H1 (cell line): Measurements from ENCODE around the gene HDLBP. TPM values are rescaled to one million over a fixed set of nuclear protein-coding genes. Genes with fewer than 3 reads are reported as not detected.

ENCODE experiments used
- CTCF ChIA-PET: fragments of 300-600 bp; sonication (Branson Sonifier 250); formaldehyde crosslinking; loops from one replicate; lab custom pipeline; 2021; ENCODE audit not compliant: partially characterized antibody; lab: Charles Lee
- POLR2A ChIA-PET: fragments of 300-600 bp; sonication (Branson Sonifier 250); formaldehyde crosslinking; loops from one replicate; lab custom pipeline; 2021; ENCODE audit warnings: inconsistent platforms; ENCODE audit not compliant: partially characterized antibody; lab: Charles Lee
- DNase-seq, 2 experiments: peaks; one replicate each; pipeline versions ENCODE4 v3.0.0 to v3.0.0-alpha.2; 2010 to 2022; ENCODE audit warnings: low spot score in 2 of 2, low read depth in 1 of 2, mixed read lengths in 1 of 2
- FAIRE-seq: peaks from 2 replicates; lab custom pipeline; 2011; peaks lifted over from hg19 to GRCh38; lab: Jason Lieb, UNC
- H2AFZ ChIP-seq: 2 replicates; pipeline ENCODE4 v1.8.1; 2012; ENCODE audit warnings: low read length, inconsistent platforms
- H2AK5ac ChIP-seq: 2 replicates; pipeline ENCODE4 v1.6.1; 2013; ENCODE audit warnings: low read depth, low read length
- H2BK120ac ChIP-seq: replicated peaks from 2 replicates; pipeline ENCODE3; 2013; ENCODE audit warnings: low read depth, low read length, inconsistent platforms
- H2BK12ac ChIP-seq: 2 replicates; pipeline ENCODE4 v1.6.1; 2013; ENCODE audit warnings: low read depth, low read length
- H2BK15ac ChIP-seq: 2 replicates; pipeline ENCODE4 v1.6.1; 2013; ENCODE audit warnings: low read length
- H2BK20ac ChIP-seq: 2 replicates; pipeline ENCODE4 v1.6.1; 2013; ENCODE audit warnings: low read length
- H2BK5ac ChIP-seq: 2 replicates; pipeline ENCODE4 v1.6.1; 2013; ENCODE audit warnings: low read depth, low read length
- H3K14ac ChIP-seq: 2 replicates; pipeline ENCODE4 v1.6.1; 2013; ENCODE audit warnings: inconsistent platforms; ENCODE audit not compliant: insufficient read length
- H3K18ac ChIP-seq: 2 replicates; pipeline ENCODE4 v1.6.1; 2013; ENCODE audit warnings: low read length; ENCODE audit errors: extremely low read depth
- H3K23ac ChIP-seq: 2 replicates; pipeline ENCODE4 v1.6.1; 2013; ENCODE audit warnings: inconsistent platforms; ENCODE audit not compliant: insufficient read length
- H3K23me2 ChIP-seq: 2 replicates; pipeline ENCODE4 v1.6.1; 2013; ENCODE audit warnings: low read depth, low read length
- H3K27ac ChIP-seq: 2 replicates; pipeline ENCODE4 v1.6.1; 2011; ENCODE audit warnings: low read depth, low read length, inconsistent platforms
- H3K27me3 ChIP-seq, 4 experiments: replicated peaks in 1 of 4; 1 replicate in 1 of 4; 2 replicates in 3 of 4; pipeline versions ENCODE4 v1.6.1 to v1.8.1; 2011 to 2013; ENCODE audit warnings: low read length in 3 of 4, mild to moderate bottlenecking in 3 of 4, inconsistent platforms in 2 of 4, mixed read lengths in 2 of 4, moderate library complexity in 1 of 4; ENCODE audit not compliant: control insufficient read depth in 3 of 4, insufficient read depth in 3 of 4; ENCODE audit errors: extremely low read depth in 1 of 4
- H3K36me3 ChIP-seq, 4 experiments: 2 replicates each; pipeline versions ENCODE4 v1.6.1 to v1.8.1; 2011 to 2013; ENCODE audit warnings: mild to moderate bottlenecking in 4 of 4, low read length in 3 of 4, moderate library complexity in 2 of 4, control low read depth in 1 of 4, inconsistent platforms in 1 of 4; ENCODE audit not compliant: insufficient read depth in 4 of 4, control insufficient read depth in 2 of 4
- H3K4ac ChIP-seq: replicated peaks from 2 replicates; pipeline ENCODE3; 2013; ENCODE audit warnings: low read length, low read depth, mixed read lengths, inconsistent platforms; ENCODE audit not compliant: insufficient read length
- H3K4me1 ChIP-seq, 4 experiments: replicated peaks in 1 of 4; 1 replicate in 1 of 4; 2 replicates in 3 of 4; pipeline versions ENCODE4 v1.6.1 to v1.8.1; 2011 to 2013; ENCODE audit warnings: low read length in 3 of 4, inconsistent platforms in 2 of 4, mixed read lengths in 1 of 4; ENCODE audit not compliant: insufficient read depth in 4 of 4, control insufficient read depth in 3 of 4
- H3K4me2 ChIP-seq, 2 experiments: 2 replicates each; pipeline versions ENCODE4 v1.6.1 to v1.8.1; 2011 to 2013; ENCODE audit warnings: low read depth in 2 of 2, low read length in 2 of 2, control low read depth in 1 of 2, inconsistent platforms in 1 of 2, mild to moderate bottlenecking in 1 of 2; ENCODE audit not compliant: insufficient read depth in 1 of 2
- H3K4me3 ChIP-seq, 4 experiments: fragments of 200-600, 300-600 bp in 1 of 4; sonication (generic), shearing (Covaris generic), sonication (Bioruptor Twin) in 1 of 4; 2 replicates each; pipeline versions ENCODE4 v1.5.1 to v1.8.1; 2011 to 2016; ENCODE audit warnings: low read length in 4 of 4, low read depth in 3 of 4, control low read depth in 2 of 4, inconsistent platforms in 2 of 4, mild to moderate bottlenecking in 2 of 4, mixed read lengths in 1 of 4, moderate library complexity in 1 of 4; ENCODE audit not compliant: insufficient read depth in 2 of 4; ENCODE audit errors: extremely low read depth in 1 of 4
- H3K56ac ChIP-seq: replicated peaks from 2 replicates; pipeline ENCODE3; 2013; ENCODE audit warnings: low read depth, mild to moderate bottlenecking, mixed read lengths, low read length, inconsistent platforms; ENCODE audit not compliant: insufficient read length
- H3K79me1 ChIP-seq: 2 replicates; pipeline ENCODE4 v1.6.1; 2013; ENCODE audit warnings: low read depth, low read length, control low read depth
- H3K79me2 ChIP-seq, 2 experiments: 2 replicates each; pipeline versions ENCODE4 v1.6.1 to v1.8.1; 2012 to 2013; ENCODE audit warnings: low read length in 2 of 2, mild to moderate bottlenecking in 2 of 2, inconsistent platforms in 1 of 2; ENCODE audit not compliant: insufficient read depth in 2 of 2, control insufficient read depth in 1 of 2
- H3K9ac ChIP-seq, 4 experiments: replicated peaks in 1 of 4; 1 replicate in 1 of 4; 2 replicates in 3 of 4; pipeline versions ENCODE4 v1.6.1 to v1.8.1; 2011 to 2013; ENCODE audit warnings: low read depth in 3 of 4, low read length in 3 of 4, control low read depth in 2 of 4, mild to moderate bottlenecking in 2 of 4, moderate library complexity in 2 of 4, inconsistent platforms in 1 of 4; ENCODE audit errors: extremely low read depth in 1 of 4
- H3K9me3 ChIP-seq, 2 experiments: 2 replicates each; pipeline versions ENCODE4 v1.6.1 to v1.8.1; 2012 to 2013; ENCODE audit warnings: mild to moderate bottlenecking in 2 of 2, moderate library complexity in 2 of 2, control low read depth in 1 of 2, inconsistent platforms in 1 of 2, low read depth in 1 of 2, low read length in 1 of 2, mixed read lengths in 1 of 2; ENCODE audit not compliant: insufficient read depth in 2 of 2
- H4K20me1 ChIP-seq, 2 experiments: replicated peaks in 1 of 2; 2 replicates each; pipeline versions ENCODE3 to v1.8.1; 2011 to 2013; ENCODE audit warnings: inconsistent platforms in 2 of 2, low read length in 2 of 2, mild to moderate bottlenecking in 1 of 2; ENCODE audit not compliant: insufficient read depth in 2 of 2, control insufficient read depth in 1 of 2
- H4K5ac ChIP-seq: 2 replicates; pipeline ENCODE4 v1.6.1; 2013; ENCODE audit warnings: low read length, low read depth, mixed read lengths, inconsistent platforms; ENCODE audit not compliant: insufficient read length
- H4K8ac ChIP-seq: 2 replicates; pipeline ENCODE4 v1.8.0; 2013; ENCODE audit warnings: mild to moderate bottlenecking, moderate library complexity, low read length, inconsistent platforms; ENCODE audit not compliant: insufficient read depth; ENCODE audit errors: extremely low read depth
- H4K91ac ChIP-seq: replicated peaks from 2 replicates; pipeline ENCODE3; 2013; ENCODE audit warnings: low read length, mixed read lengths, inconsistent platforms; ENCODE audit not compliant: insufficient read length
- EGR1 ChIP-seq: IDR thresholded peaks from 2 replicates; pipeline ENCODE4 v1.6.1; 2011; ENCODE audit warnings: low read depth, low read length, borderline replicate concordance
- EZH2 ChIP-seq: fragments of 200-600 bp; sonication (generic); IDR thresholded peaks from 2 replicates; pipeline ENCODE4 v1.7.1; 2012; ENCODE audit warnings: low read depth, mild to moderate bottlenecking, moderate library complexity, low read length, inconsistent platforms; ENCODE audit not compliant: severe bottlenecking
- GTF2F1 ChIP-seq: IDR thresholded peaks from 2 replicates; pipeline ENCODE4 v1.6.1; 2012; ENCODE audit warnings: low read depth, low read length, improper control_type of control experiment, borderline replicate concordance
- KDM1A ChIP-seq: fragments of 200-600, 300-600 bp; sonication (generic); IDR thresholded peaks from 2 replicates; pipeline ENCODE4 v1.7.1; 2016; ENCODE audit warnings: mild to moderate bottlenecking, low read length, borderline replicate concordance
- KDM4A ChIP-seq: IDR thresholded peaks from one replicate; pipeline ENCODE4 v1.7.1; 2012; ENCODE audit warnings: low read depth, mild to moderate bottlenecking, moderate library complexity, low read length, inconsistent platforms; ENCODE audit not compliant: severe bottlenecking
- NANOG ChIP-seq: IDR thresholded peaks from 2 replicates; pipeline ENCODE4 v1.6.1; 2011; ENCODE audit warnings: low read length, low read depth, mild to moderate bottlenecking, inconsistent platforms; ENCODE audit not compliant: insufficient read depth, poor library complexity, severe bottlenecking
- POLR2A ChIP-seq, 2 experiments: IDR thresholded peaks; 1 replicate in 1 of 2; 2 replicates in 1 of 2; pipeline ENCODE4 v1.6.1; 2011; ENCODE audit warnings: low read depth in 2 of 2, low read length in 2 of 2, mild to moderate bottlenecking in 2 of 2; ENCODE audit errors: control extremely low read depth in 1 of 2
- POU5F1 ChIP-seq: IDR thresholded peaks from 2 replicates; pipeline ENCODE4 v1.6.1; 2011; ENCODE audit warnings: low read depth, mild to moderate bottlenecking, low read length, moderate library complexity
- RAD21 ChIP-seq, 2 experiments: IDR thresholded peaks in 1 of 2; conservative IDR thresholded peaks in 1 of 2; 2 replicates each; pipeline ENCODE4 v1.6.1; 2011; ENCODE audit warnings: low read depth in 2 of 2, low read length in 2 of 2, improper control_type of control experiment in 1 of 2, inconsistent platforms in 1 of 2, mild to moderate bottlenecking in 1 of 2, moderate library complexity in 1 of 2
- RNF2 ChIP-seq: fragments of 200-900, 300-1000 bp; sonication (generic); IDR thresholded peaks from 2 replicates; pipeline ENCODE4 v1.7.1; 2016; ENCODE audit warnings: borderline replicate concordance, low read depth, mild to moderate bottlenecking, antibody characterized with exemption, low read length; ENCODE audit not compliant: poor library complexity, severe bottlenecking; ENCODE audit errors: missing control alignments
- SP1 ChIP-seq: IDR thresholded peaks from 2 replicates; pipeline ENCODE4 v1.6.1; 2011; ENCODE audit warnings: low read depth, low read length
- SP2 ChIP-seq: IDR thresholded peaks from 2 replicates; pipeline ENCODE4 v1.6.1; 2012; ENCODE audit warnings: mild to moderate bottlenecking, low read length, inconsistent platforms
- SP4 ChIP-seq: IDR thresholded peaks from 2 replicates; pipeline ENCODE4 v1.6.1; 2012; ENCODE audit warnings: low read length, inconsistent platforms
- WGBS, 2 experiments: shearing (Covaris generic) in 1 of 2; methylation state at CpG; one replicate each; pipeline versions ENCODE4 v1.1.6 to v1.1.7; 2013 to 2015; ENCODE audit warnings: low lambda C conversion rate in 2 of 2, mixed read lengths in 2 of 2, inconsistent platforms in 1 of 2, low coverage in 1 of 2, missing lambda C conversion rate in 1 of 2; ENCODE audit not compliant: insufficient replicate concordance in 2 of 2, insufficient coverage in 1 of 2, insufficient read length in 1 of 2; ENCODE audit errors: extremely low coverage in 1 of 2, missing lambda C conversion rate in 1 of 2; 5-methylcytosine and 5-hydroxymethylcytosine counted together
- polyA plus RNA-seq, 7 experiments: library from polyadenylated mRNA; depleted of rRNA in 3 of 7; stranded (reverse) in 5 of 7; unstranded in 2 of 7; fragments of >200 nt in 5 of 7; fragments of 200-250 nt in 2 of 7; gene quantifications; 1 replicate in 5 of 7; 2 replicates in 1 of 7; 4 replicates in 1 of 7; pipeline versions ENCODE4 v1.2.1 to v1.2.3, GENCODE V29; 2011 to 2013; ENCODE audit warnings: missing spikeins in 2 of 7, mixed read lengths in 2 of 7
- total RNA-seq: library from RNA; stranded (reverse); fragmentation: NEBNext Ultra II Directional; extraction: Animal tissue kit (Norgen Biotek cat#: 25700); gene quantifications from 2 replicates; pipeline ENCODE4 v1.2.1, GENCODE V29; 2021

The HDLBP gene
- total and polyA plus RNA-seq, 2 of the 8 experiments (the other 6 are each of a cell fraction or from before 2014, with no cell fraction given): 185 to 360 TPM

GRCh38 chr2:241352227-241352626, 36.8 kb upstream of the HDLBP start:
- Histone ChIP-seq H3K9me3 (no peaks in the 10 kb centered on the region), H3K23me2 (peaks cover 7% of the 10 kb centered on the region; the same call in 1 of the 2 replicates), H2AFZ (no peak overlapping the region), H3K27ac (no peak overlapping the region), H2BK5ac (no peak overlapping the region), H3K9ac (no peak overlapping the region), H3K79me2 (peaks cover 0 to 7% of the 10 kb centered on the region in 2 experiments; a peak in 2 of 4 replicates), H2BK12ac (no peak overlapping the region), H3K36me3 (peaks cover 21 to 65% (median 54%) of the 10 kb centered on the region in 4 experiments), H4K20me1 (peaks cover 0 to 8% of the 10 kb centered on the region in 2 experiments), H3K18ac (no peak overlapping the region), H3K14ac (no peak overlapping the region), H3K4me2 (no peak overlapping the region), H4K5ac (no peak overlapping the region), H3K4ac (no peak overlapping the region), H2BK15ac (no peak overlapping the region), H3K4me1 (peaks cover 1 to 10% (median 7%) of the 10 kb centered on the region in 4 experiments; a peak in 6 of 7 replicates), H2BK20ac (no peak overlapping the region), H4K8ac (no peak overlapping the region), H3K79me1 (no peaks in the 10 kb centered on the region), H2AK5ac (no peak overlapping the region), H3K27me3 (no peaks in the 10 kb centered on the region), H3K4me3 (no peak overlapping the region), H3K23ac (no peak overlapping the region), H3K56ac (no peak overlapping the region), H4K91ac (no peak overlapping the region), H2BK120ac (no peak overlapping the region)
- ChIA-PET CTCF (no interaction called here), POLR2A (no interaction called here)
- FAIRE-seq: no peak
- WGBS, 2 experiments: 98% methylated on average over 3 of the region's 3 CpGs; no CpG with 5 or more reads in 1 of the 2 experiments
- no peak for DNase-seq
- no peak for TF ChIP-seq POLR2A (IDR thresholded peaks at IDR 0.05; ENCODE audit: control extremely low read depth in 1 of 2, low read depth in 2 of 2, low read length in 2 of 2)
- TF ChIP-seq GTF2F1: no peak
- TF ChIP-seq KDM4A: no peak
- TF ChIP-seq RAD21 (IDR thresholded peaks at IDR 0.05 in 1 of 2, conservative IDR thresholded peaks at IDR 0.05 in 1 of 2; ENCODE audit: low read depth in 2 of 2, low read length in 2 of 2): no peak
- no peak for TF ChIP-seq RNF2
- TF ChIP-seq SP2: no peak
- no peak for TF ChIP-seq NANOG
- no peak for TF ChIP-seq SP4
- TF ChIP-seq EZH2: no peak
- TF ChIP-seq KDM1A: no peak
- TF ChIP-seq SP1: no peak
- no peak for TF ChIP-seq POU5F1
- no peak for TF ChIP-seq EGR1
